ENCODE results near the gene TSPAN17.

The TSPAN17 gene

GRCh38 chr5:176664886-176665285 is 17.6 kb downstream of the TSPAN17 start:
- TF ChIP-seq RAD21 (IDR thresholded peaks at IDR 0.05; ENCODE audit: low read depth), result no peak
- TF ChIP-seq TCF12 (IDR thresholded peaks at IDR 0.05; ENCODE audit: low read depth), result no peak
- no peak for TF ChIP-seq YY1 (IDR thresholded peaks at IDR 0.05; ENCODE audit: low read depth)

DNA sequence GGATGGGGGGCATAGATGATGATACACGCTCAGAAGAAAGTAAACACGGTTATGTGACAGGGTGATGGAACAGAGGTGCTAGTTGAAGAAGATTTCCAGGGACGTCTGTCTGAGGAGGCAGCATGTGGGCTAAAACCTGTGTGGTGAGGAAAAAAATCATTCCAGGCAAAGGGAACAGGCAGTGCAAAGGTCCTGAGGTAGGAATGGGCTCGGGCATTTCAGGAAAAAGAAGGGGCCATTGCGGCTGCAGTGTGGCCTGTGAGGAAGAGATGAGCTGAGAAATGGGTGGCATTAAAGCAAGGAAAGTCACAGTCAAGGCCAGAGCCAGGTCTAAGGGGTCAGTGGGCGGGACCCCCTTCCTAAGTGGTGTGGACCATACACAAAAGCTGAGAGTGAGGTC is 18.2 kb downstream of the TSPAN17 start:
- TF ChIP-seq NFIC (IDR thresholded peaks at IDR 0.05) (no peak), EP300 (IDR thresholded peaks at IDR 0.05; ENCODE audit: borderline replicate concordance) (no peak), YY1 (IDR thresholded peaks at IDR 0.05; ENCODE audit: low read depth) (no peak)

- no peak for TF ChIP-seq CREB1 (IDR thresholded peaks at IDR 0.05; ENCODE audit: low read depth)
- no peak for TF ChIP-seq USF1 (IDR thresholded peaks at IDR 0.05)
- no peak for TF ChIP-seq TEAD4 (IDR thresholded peaks at IDR 0.05)
- TF ChIP-seq MAX (IDR thresholded peaks at IDR 0.05), result no peak
These were observed 20.4 kb downstream of the TSPAN17 start for GRCh38 chr5:176667637-176668036.

DNA sequence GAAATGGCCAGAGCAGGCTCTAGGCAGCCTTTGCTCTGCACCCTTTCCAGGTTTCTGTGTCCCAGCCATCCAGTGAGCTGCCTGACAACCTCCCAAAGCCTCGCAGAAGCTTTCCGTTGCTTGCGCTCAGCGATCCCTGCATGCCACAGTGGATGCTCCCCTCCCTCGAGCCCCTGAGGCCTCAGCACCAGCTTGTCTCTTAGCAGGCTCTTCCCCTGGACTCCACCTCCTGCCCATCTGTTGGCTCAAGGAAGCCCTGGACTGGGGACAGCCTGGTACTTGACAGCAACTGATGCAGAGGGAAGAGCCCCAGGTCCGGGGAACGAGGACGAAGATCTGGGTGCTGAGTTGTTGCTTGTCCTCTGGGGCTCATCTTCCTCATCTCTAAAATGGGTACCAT is 23.2 kb downstream of the TSPAN17 start:
- no peak for TF ChIP-seq EP300 (IDR thresholded peaks at IDR 0.05; ENCODE audit: borderline replicate concordance)
- no peak for TF ChIP-seq NFIC (IDR thresholded peaks at IDR 0.05)
- TF ChIP-seq YY1 (IDR thresholded peaks at IDR 0.05; ENCODE audit: low read depth), result no peak
- TF ChIP-seq CEBPB (IDR thresholded peaks at IDR 0.05), result no peak

DNA sequence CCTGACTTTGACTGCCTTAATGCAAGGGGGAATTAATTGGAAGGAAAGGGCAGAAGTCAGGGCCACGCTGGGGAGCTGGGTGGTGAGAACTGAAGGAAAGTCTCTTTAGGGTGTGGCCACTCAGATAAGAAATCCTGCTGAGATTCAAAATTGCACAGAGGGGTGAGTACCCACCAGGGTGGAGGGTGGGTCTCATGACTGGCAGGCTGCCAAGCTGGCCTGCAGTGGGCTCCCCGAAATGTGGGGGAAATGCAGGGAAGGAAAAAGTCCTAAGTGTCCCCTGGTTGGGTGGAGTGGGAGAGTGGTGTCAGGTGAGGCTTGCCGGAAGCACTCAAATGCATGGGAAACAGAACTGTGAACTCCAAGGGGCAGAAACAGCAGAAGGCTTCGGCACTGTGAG is 24.1 kb downstream of the TSPAN17 start:
- TF ChIP-seq USF1 (IDR thresholded peaks at IDR 0.05) (no peak), EP300 (IDR thresholded peaks at IDR 0.05; ENCODE audit: borderline replicate concordance) (no peak), MAX (IDR thresholded peaks at IDR 0.05) (no peak), YY1 (IDR thresholded peaks at IDR 0.05; ENCODE audit: low read depth) (no peak), FOXM1 (IDR thresholded peaks at IDR 0.05; ENCODE audit: borderline replicate concordance, low read depth) (no peak), ZBTB7A (IDR thresholded peaks at IDR 0.05; ENCODE audit: low read depth) (no peak), NFIC (IDR thresholded peaks at IDR 0.05) (no peak), CREB1 (IDR thresholded peaks at IDR 0.05; ENCODE audit: low read depth) (no peak), TEAD4 (IDR thresholded peaks at IDR 0.05) (no peak), RAD21 (IDR thresholded peaks at IDR 0.05; ENCODE audit: low read depth) (no peak), CEBPB (IDR thresholded peaks at IDR 0.05) (no peak), REST (IDR thresholded peaks at IDR 0.05; ENCODE audit: low read depth) (no peak), TCF12 (IDR thresholded peaks at IDR 0.05; ENCODE audit: low read depth) (no peak), EGR1 (IDR thresholded peaks at IDR 0.05) (no peak), TAF1 (IDR thresholded peaks at IDR 0.05; ENCODE audit: low read depth) (no peak)

DNA sequence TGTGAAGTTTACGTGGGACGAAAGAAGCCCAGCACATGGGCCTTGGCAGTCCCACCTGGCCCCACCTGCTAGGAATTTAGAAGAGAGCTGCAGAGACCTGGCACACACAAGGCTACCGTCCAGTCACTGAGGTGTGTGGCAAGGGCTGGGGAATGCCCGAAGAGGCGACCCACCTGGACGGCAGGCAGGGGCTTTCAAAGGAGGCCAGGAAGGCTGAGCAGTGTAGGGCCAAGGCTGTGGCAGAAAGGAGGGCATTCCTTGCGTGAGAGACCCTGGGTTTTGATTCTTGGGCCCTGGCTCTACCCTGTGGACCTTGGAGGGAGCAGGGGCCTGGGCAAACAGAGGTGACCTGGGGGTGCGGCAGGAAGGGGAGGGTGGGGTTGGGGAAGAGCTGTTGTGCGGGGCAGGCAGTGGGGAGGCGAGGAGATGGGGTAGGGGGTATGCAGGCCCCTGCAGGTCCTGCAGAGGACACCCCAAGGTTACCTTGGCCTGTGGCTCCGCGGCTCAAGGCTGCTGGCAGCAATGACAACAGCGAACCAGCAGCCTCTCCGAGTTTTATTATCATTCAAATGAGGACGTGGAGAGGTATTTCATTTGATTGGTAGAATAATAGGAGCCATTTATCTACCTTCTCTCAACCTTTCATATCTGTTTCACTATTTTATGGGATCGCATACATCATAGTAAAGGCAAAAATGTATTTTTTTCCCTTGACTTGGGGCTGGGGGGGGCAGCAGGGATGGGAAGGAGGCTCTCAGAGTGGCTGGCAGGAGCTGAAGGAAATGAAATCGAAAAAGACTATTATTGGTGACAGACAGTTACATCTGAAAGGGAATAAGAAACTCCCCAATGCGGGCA is 24.8 kb downstream of the TSPAN17 start:
- TF ChIP-seq FOXM1 (IDR thresholded peaks at IDR 0.05; ENCODE audit: borderline replicate concordance, low read depth), result no peak
- no peak for TF ChIP-seq CREB1 (IDR thresholded peaks at IDR 0.05; ENCODE audit: low read depth)
- TF ChIP-seq RAD21 (IDR thresholded peaks at IDR 0.05; ENCODE audit: low read depth), result no peak
- TF ChIP-seq CEBPB (IDR thresholded peaks at IDR 0.05), result no peak
- TF ChIP-seq TEAD4 (IDR thresholded peaks at IDR 0.05), result no peak
- no peak for TF ChIP-seq USF1 (IDR thresholded peaks at IDR 0.05)
- TF ChIP-seq TAF1 (IDR thresholded peaks at IDR 0.05; ENCODE audit: low read depth), result no peak
- no peak for TF ChIP-seq REST (IDR thresholded peaks at IDR 0.05; ENCODE audit: low read depth)
- no peak for TF ChIP-seq YY1 (IDR thresholded peaks at IDR 0.05; ENCODE audit: low read depth)
- no peak for TF ChIP-seq TCF12 (IDR thresholded peaks at IDR 0.05; ENCODE audit: low read depth)
- no peak for TF ChIP-seq EGR1 (IDR thresholded peaks at IDR 0.05)
- TF ChIP-seq ZBTB7A (IDR thresholded peaks at IDR 0.05; ENCODE audit: low read depth), result no peak
- TF ChIP-seq NFIC (IDR thresholded peaks at IDR 0.05), result no peak

Measured in Ishikawa (cell line).